ENCODE data around the gene ZNF689.

Gene ZNF689

DNA sequence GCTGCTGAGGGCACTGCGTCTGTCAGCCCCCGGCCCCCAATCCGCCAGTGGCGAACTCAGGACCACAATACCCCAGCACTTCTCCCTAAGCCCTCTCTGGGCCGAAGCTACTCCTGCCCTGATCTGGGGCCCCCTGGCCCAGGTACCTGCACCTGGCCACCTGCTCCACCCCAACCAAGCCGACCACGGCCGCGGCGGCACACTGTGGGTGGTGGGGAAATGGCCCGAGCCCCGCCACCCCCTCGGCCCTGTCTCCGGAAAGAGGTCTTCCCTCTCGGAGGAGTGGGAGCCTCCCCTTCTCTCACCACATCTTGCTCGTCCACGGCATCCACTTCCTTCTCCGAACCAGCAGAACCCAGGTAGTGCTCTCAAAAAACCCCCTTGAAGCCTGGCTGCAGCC, 44.7 kb upstream of the ZNF689 start:
- Histone ChIP-seq H3K36me3 (replicated peaks; ENCODE audit: insufficient read depth, low read length) (no peaks in the 10 kb centered on the region), H3F3A (ENCODE audit: insufficient read depth, low read length) (peaks cover 28% of the 10 kb centered on the region)

DNA sequence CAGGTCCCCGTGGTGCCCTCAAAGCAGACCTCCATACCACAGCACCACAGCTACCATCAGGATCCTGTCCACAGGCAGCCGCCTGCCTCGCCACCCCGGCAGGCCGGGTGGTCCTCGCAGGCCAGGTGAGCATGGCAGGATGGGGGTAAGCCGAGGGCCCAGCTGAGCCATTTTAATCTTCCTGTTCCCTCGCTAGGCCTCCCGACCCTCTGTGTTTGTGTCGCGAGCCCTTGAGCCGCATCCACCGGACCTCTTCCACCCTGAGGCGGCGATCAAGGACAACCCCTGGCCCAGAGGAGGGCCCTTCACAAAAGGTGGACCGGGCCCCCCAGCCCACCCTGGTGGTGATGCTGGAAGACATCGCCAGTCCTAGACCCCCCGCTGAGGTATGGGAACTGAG, 42.5 kb upstream of the ZNF689 start:
- H3F3A ChIP-seq (ENCODE audit: insufficient read depth, low read length) = peaks cover 25% of the 10 kb centered on the region
- H3K9me2 ChIP-seq (replicated peaks; ENCODE audit: insufficient read depth, low read length) = no peaks in the 10 kb centered on the region
- H3K27me3 ChIP-seq (replicated peaks; ENCODE audit: insufficient read depth, low read length) = no peaks in the 10 kb centered on the region
- no peaks in the 10 kb centered on the region for H3K9me3 ChIP-seq (replicated peaks; ENCODE audit: insufficient read depth, low read length)
- H3K79me2 ChIP-seq (ENCODE audit: low read length) = peaks cover 20% of the 10 kb centered on the region
- peaks cover 7% of the 10 kb centered on the region for H3K4me1 ChIP-seq (ENCODE audit: low read length)
- no peak overlapping the region for H3K4me2 ChIP-seq (ENCODE audit: low read depth, low read length)
- H3K36me3 ChIP-seq (replicated peaks; ENCODE audit: insufficient read depth, low read length) = no peaks in the 10 kb centered on the region
- H3K27ac ChIP-seq (ENCODE audit: low read length) = no peak overlapping the region
- H3K4me3 ChIP-seq (ENCODE audit: low read length) = no peak overlapping the region
- no peaks in the 10 kb centered on the region for H4K20me1 ChIP-seq (ENCODE audit: insufficient read depth, low read length)
- no peak overlapping the region for H3K9ac ChIP-seq (ENCODE audit: low read length)
- TF ChIP-seq EZH2phosphoT487 (IDR thresholded peaks at IDR 0.05; ENCODE audit: low read length) (no peak), EZH2 (optimal IDR thresholded peaks at IDR 0.05; ENCODE audit: low read depth, low read length) (no peak)
- TF ChIP-seq, protein P1, sequence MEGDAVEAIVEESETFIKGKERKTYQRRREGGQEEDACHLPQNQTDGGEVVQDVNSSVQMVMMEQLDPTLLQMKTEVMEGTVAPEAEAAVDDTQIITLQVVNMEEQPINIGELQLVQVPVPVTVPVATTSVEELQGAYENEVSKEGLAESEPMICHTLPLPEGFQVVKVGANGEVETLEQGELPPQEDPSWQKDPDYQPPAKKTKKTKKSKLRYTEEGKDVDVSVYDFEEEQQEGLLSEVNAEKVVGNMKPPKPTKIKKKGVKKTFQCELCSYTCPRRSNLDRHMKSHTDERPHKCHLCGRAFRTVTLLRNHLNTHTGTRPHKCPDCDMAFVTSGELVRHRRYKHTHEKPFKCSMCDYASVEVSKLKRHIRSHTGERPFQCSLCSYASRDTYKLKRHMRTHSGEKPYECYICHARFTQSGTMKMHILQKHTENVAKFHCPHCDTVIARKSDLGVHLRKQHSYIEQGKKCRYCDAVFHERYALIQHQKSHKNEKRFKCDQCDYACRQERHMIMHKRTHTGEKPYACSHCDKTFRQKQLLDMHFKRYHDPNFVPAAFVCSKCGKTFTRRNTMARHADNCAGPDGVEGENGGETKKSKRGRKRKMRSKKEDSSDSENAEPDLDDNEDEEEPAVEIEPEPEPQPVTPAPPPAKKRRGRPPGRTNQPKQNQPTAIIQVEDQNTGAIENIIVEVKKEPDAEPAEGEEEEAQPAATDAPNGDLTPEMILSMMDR (IDR thresholded peaks at IDR 0.05; ENCODE audit: low read length) = no peak
- no peak overlapping the region for H2AFZ ChIP-seq (ENCODE audit: low read length)
- DNase-seq = no peak

More for the DNA sequence above, 44.7 kb upstream of the ZNF689 start:
- Histone ChIP-seq H3K9me3 (replicated peaks; ENCODE audit: insufficient read depth, low read length) (no peaks in the 10 kb centered on the region), H3K4me1 (ENCODE audit: low read length) (peaks cover 7% of the 10 kb centered on the region), H3K9ac (ENCODE audit: low read length) (no peak overlapping the region), H2AFZ (ENCODE audit: low read length) (no peak overlapping the region), H3K79me2 (ENCODE audit: low read length) (peaks cover 23% of the 10 kb centered on the region), H3K9me2 (replicated peaks; ENCODE audit: insufficient read depth, low read length) (no peaks in the 10 kb centered on the region), H3K27ac (ENCODE audit: low read length) (no peak overlapping the region), H3K27me3 (replicated peaks; ENCODE audit: insufficient read depth, low read length) (no peaks in the 10 kb centered on the region), H3K4me2 (ENCODE audit: low read depth, low read length) (no peak overlapping the region), H4K20me1 (ENCODE audit: insufficient read depth, low read length) (no peaks in the 10 kb centered on the region), H3K4me3 (ENCODE audit: low read length) (no peak overlapping the region)
- DNase-seq = no peak
- TF ChIP-seq EZH2phosphoT487 (IDR thresholded peaks at IDR 0.05; ENCODE audit: low read length) (no peak), EZH2 (optimal IDR thresholded peaks at IDR 0.05; ENCODE audit: low read depth, low read length) (no peak)

DNA sequence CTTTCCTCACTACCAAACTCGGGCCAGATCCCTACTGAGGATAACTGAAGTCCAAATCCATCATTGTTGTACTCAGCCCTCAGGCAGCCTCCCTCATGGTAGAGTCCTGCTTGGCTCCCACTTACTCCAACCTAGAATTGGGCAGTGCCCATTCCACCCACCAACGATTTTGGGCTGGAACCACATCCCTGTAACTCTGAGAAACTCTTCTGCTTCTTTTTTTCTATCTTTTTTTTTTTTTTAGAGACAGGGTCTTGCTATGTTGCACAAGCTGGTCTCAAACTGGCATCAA, 41.8 kb upstream of the ZNF689 start:
- H3K4me1 ChIP-seq (ENCODE audit: low read length) = peaks cover 7% of the 10 kb centered on the region
- no peaks in the 10 kb centered on the region for H4K20me1 ChIP-seq (ENCODE audit: insufficient read depth, low read length)
- H3K79me2 ChIP-seq (ENCODE audit: low read length) = peaks cover 20% of the 10 kb centered on the region
- no peaks in the 10 kb centered on the region for H3K9me2 ChIP-seq (replicated peaks; ENCODE audit: insufficient read depth, low read length)
- H3K4me2 ChIP-seq (ENCODE audit: low read depth, low read length) = peak overlapping the region; percentile 72
- H3K4me3 ChIP-seq (ENCODE audit: low read length) = peak overlapping the region; percentile 68
- no peak for DNase-seq
- no peaks in the 10 kb centered on the region for H3K27me3 ChIP-seq (replicated peaks; ENCODE audit: insufficient read depth, low read length)
- no peaks in the 10 kb centered on the region for H3K9me3 ChIP-seq (replicated peaks; ENCODE audit: insufficient read depth, low read length)
- peak overlapping the region; percentile 30; the same call in 1 of the 2 replicates for H2AFZ ChIP-seq (ENCODE audit: low read length)
- TF ChIP-seq EZH2phosphoT487 (IDR thresholded peaks at IDR 0.05; ENCODE audit: low read length) = no peak
- TF ChIP-seq EZH2 (optimal IDR thresholded peaks at IDR 0.05; ENCODE audit: low read depth, low read length) = no peak
- TF ChIP-seq, protein P1 (IDR thresholded peaks at IDR 0.05; ENCODE audit: low read length) = no peak
- H3F3A ChIP-seq (ENCODE audit: insufficient read depth, low read length) = peaks cover 18% of the 10 kb centered on the region; the same call in 1 of the 2 replicates
- peak overlapping the region; percentile 84; the same call in 1 of the 2 replicates for H3K9ac ChIP-seq (ENCODE audit: low read length)
- no peaks in the 10 kb centered on the region for H3K36me3 ChIP-seq (replicated peaks; ENCODE audit: insufficient read depth, low read length)
- peak overlapping the region; percentile 31; the same call in 1 of the 2 replicates for H3K27ac ChIP-seq (ENCODE audit: low read length)

DNA sequence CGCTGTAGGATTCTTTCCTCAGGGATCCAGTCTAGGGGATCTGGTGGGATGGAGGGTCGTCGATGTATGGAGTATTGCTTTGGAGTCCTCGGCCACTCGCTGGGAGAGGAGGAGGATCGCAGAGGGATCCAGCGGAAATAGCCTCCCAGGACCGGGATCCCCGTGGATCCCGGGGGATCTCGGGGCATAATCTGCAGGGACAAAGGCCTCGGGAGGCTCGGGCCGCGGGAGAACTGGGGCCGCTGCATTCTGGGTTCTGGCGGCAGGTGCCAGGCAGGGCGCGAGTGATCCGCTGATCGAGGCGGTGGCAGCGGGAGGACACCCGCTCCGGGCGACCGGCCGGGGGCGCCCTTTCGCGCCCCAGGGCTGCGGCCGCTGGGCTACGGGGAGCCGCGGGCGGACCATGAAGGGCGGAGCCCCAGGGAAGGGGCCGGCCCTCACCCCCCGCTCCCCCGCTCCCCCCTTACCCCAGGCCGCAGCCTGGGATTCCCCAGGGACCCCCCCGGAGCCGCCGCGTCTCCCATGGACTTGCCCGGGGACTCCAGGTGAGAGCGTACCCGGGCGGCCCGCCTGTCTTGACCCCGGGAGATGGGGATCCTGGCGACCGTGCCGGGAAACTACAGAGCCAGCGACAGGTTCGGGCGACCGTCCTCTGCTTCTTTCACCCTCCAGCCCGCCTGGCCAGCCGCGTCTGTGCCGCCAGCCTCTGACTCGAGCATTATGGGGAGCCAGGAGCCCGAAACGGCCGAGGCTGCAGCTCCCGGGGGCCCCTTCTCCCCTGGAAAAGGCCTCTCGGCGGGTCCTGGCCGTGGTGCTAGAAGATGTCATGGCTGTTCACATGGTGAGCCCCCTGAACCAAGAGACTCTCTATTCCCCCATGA, 41.2 kb upstream of the ZNF689 start:
- peak overlapping the region; percentile 50 for H2AFZ ChIP-seq (ENCODE audit: low read length)
- H3K9me2 ChIP-seq (replicated peaks; ENCODE audit: insufficient read depth, low read length) = no peaks in the 10 kb centered on the region
- H3K36me3 ChIP-seq (replicated peaks; ENCODE audit: insufficient read depth, low read length) = no peaks in the 10 kb centered on the region
- no peaks in the 10 kb centered on the region for H4K20me1 ChIP-seq (ENCODE audit: insufficient read depth, low read length)
- peaks cover 20% of the 10 kb centered on the region for H3K79me2 ChIP-seq (ENCODE audit: low read length)
- H3F3A ChIP-seq (ENCODE audit: insufficient read depth, low read length) = 0 out of 2 replicates have a peak, but pooled peaks cover 13% of the 10 kb centered on the region
- peak overlapping the region; percentile 68 for H3K4me3 ChIP-seq (ENCODE audit: low read length)
- no peak for TF ChIP-seq EZH2 (optimal IDR thresholded peaks at IDR 0.05; ENCODE audit: low read depth, low read length)
- TF ChIP-seq, protein P1 (IDR thresholded peaks at IDR 0.05; ENCODE audit: low read length) = peak; percentile 74
- no peak for TF ChIP-seq EZH2phosphoT487 (IDR thresholded peaks at IDR 0.05; ENCODE audit: low read length)
- H3K4me2 ChIP-seq (ENCODE audit: low read depth, low read length) = peak overlapping the region; percentile 72
- DNase-seq = peak; percentile 88
- no peaks in the 10 kb centered on the region for H3K9me3 ChIP-seq (replicated peaks; ENCODE audit: insufficient read depth, low read length)
- H3K27me3 ChIP-seq (replicated peaks; ENCODE audit: insufficient read depth, low read length) = no peaks in the 10 kb centered on the region
- peak overlapping the region; percentile 74 for H3K27ac ChIP-seq (ENCODE audit: low read length)
- H3K9ac ChIP-seq (ENCODE audit: low read length) = peak overlapping the region; percentile 84
- peaks cover 7% of the 10 kb centered on the region for H3K4me1 ChIP-seq (ENCODE audit: low read length)
